B cell (primary cell): ENCODE measurements around the gene CIBAR2. TPM values are rescaled to one million over a fixed set of nuclear protein-coding genes. Genes with fewer than 3 reads are reported as not detected.

ENCODE experiments used
- ATAC-seq: fragments of 200-7000 bp; cut with Tn5 transposase; one replicate; pipeline ENCODE4 v1.10.0; 2021; ENCODE audit warnings: low read depth, mild to moderate bottlenecking, moderate number of reproducible peaks, moderate library complexity
- CTCF ChIA-PET: fragments of 350-600 bp; sonication (Branson Sonifier 250); formaldehyde crosslinking; loops from one replicate; lab custom pipeline; 2021; ENCODE audit warnings: antibody characterized with exemption, inconsistent platforms; lab: Charles Lee
- POLR2A ChIA-PET: fragments of 350-600 bp; sonication (Branson Sonifier 250); formaldehyde crosslinking; loops from one replicate; lab custom pipeline; 2021; ENCODE audit warnings: antibody characterized with exemption; lab: Charles Lee
- DNase-seq: peaks from one replicate; pipeline ENCODE4 v3.0.0; 2013
- H2AFZ ChIP-seq: 2 replicates; pipeline ENCODE4 v1.6.1; 2012; ENCODE audit warnings: mild to moderate bottlenecking, low read depth, low read length; ENCODE audit not compliant: insufficient read depth, poor library complexity, severe bottlenecking
- H3K27ac ChIP-seq, 2 donors: 1 replicate in 1 of 2; 2 replicates in 1 of 2; pipeline ENCODE4 v1.5.1; 2012 to 2013; ENCODE audit warnings: low read length in 2 of 2, mild to moderate bottlenecking in 2 of 2, moderate library complexity in 1 of 2
- H3K27me3 ChIP-seq, 4 experiments: fragments of 200-600 bp in 1 of 4; sonication (generic) in 1 of 4; replicated peaks in 1 of 4; 1 replicate in 2 of 4; 2 replicates in 2 of 4; pipeline versions ENCODE4 v1.6.1 to v1.7.0; 2013 to 2016; ENCODE audit warnings: low read length in 3 of 4, mild to moderate bottlenecking in 2 of 4, mixed read lengths in 1 of 4, moderate library complexity in 1 of 4; ENCODE audit not compliant: insufficient read depth in 4 of 4, control insufficient read depth in 3 of 4; ENCODE audit errors: control extremely low read depth in 1 of 4
- H3K36me3 ChIP-seq, 2 experiments: replicated peaks in 1 of 2; 1 replicate in 1 of 2; 2 replicates in 1 of 2; pipeline versions ENCODE4 v1.6.1 to v1.7.1; 2013; ENCODE audit warnings: low read length in 1 of 2; ENCODE audit not compliant: insufficient read depth in 2 of 2, control insufficient read depth in 1 of 2; ENCODE audit errors: control extremely low read depth in 1 of 2, extremely low read depth in 1 of 2
- H3K4me1 ChIP-seq, 2 donors: fragments of 200-600 bp in 1 of 2; sonication (generic) in 1 of 2; 1 replicate in 1 of 2; 2 replicates in 1 of 2; pipeline versions ENCODE4 v1.5.1 to v1.6.1; 2013 to 2017; ENCODE audit warnings: low read length in 2 of 2; ENCODE audit not compliant: control insufficient read depth in 2 of 2, insufficient read depth in 2 of 2
- H3K4me2 ChIP-seq: replicated peaks from 2 replicates; pipeline ENCODE3; 2012; ENCODE audit warnings: mild to moderate bottlenecking, low read depth, low read length; ENCODE audit not compliant: poor library complexity, severe bottlenecking
- H3K4me3 ChIP-seq, 5 experiments: fragments of 200-600 bp in 1 of 5; sonication (generic) in 1 of 5; 1 replicate in 3 of 5; 2 replicates in 2 of 5; pipeline versions ENCODE4 v1.5.1 to v1.7.0; 2011 to 2016; ENCODE audit warnings: low read length in 4 of 5, mild to moderate bottlenecking in 4 of 5, low read depth in 2 of 5, control low read depth in 1 of 5, moderate library complexity in 1 of 5; ENCODE audit not compliant: insufficient read depth in 1 of 5; ENCODE audit errors: control extremely low read depth in 1 of 5, extremely low read depth in 1 of 5
- H3K79me2 ChIP-seq: fragments of 200-600 bp; sonication (generic); one replicate; pipeline ENCODE4 v1.6.0; 2016; ENCODE audit warnings: low read length; ENCODE audit not compliant: control insufficient read depth, insufficient read depth
- H3K9ac ChIP-seq: fragments of 200-600 bp; sonication (generic); 2 replicates; pipeline ENCODE4 v1.6.1; 2017; ENCODE audit warnings: mild to moderate bottlenecking, low read length, moderate library complexity
- H3K9me3 ChIP-seq, 3 donors: one replicate each; pipeline versions ENCODE4 v1.6.1 to v1.7.1; 2013; ENCODE audit warnings: low read length in 2 of 3; ENCODE audit not compliant: control insufficient read depth in 2 of 3, insufficient read depth in 1 of 3; ENCODE audit errors: control extremely low read depth in 1 of 3
- H4K20me1 ChIP-seq: 2 replicates; pipeline ENCODE4 v1.6.0; 2012; ENCODE audit warnings: mild to moderate bottlenecking, low read length; ENCODE audit not compliant: insufficient read depth, control insufficient read depth, poor library complexity, severe bottlenecking
- H3K27ac Mint-ChIP-seq: one replicate; pipeline ENCODE4 v1.8.0; 2021; ENCODE audit warnings: mixed read lengths
- H3K27me3 Mint-ChIP-seq: one replicate; pipeline ENCODE4 v1.8.0; 2021; ENCODE audit warnings: mixed read lengths
- H3K4me1 Mint-ChIP-seq: one replicate; pipeline ENCODE4 v1.8.0; 2021; ENCODE audit warnings: mixed read lengths
- H3K4me3 Mint-ChIP-seq: one replicate; pipeline ENCODE4 v1.8.0; 2021; ENCODE audit warnings: mixed read lengths
- H3K9me3 Mint-ChIP-seq: one replicate; pipeline ENCODE4 v1.8.0; 2022; ENCODE audit warnings: mixed read lengths; ENCODE audit not compliant: insufficient read depth
- EZH2 ChIP-seq: IDR thresholded peaks from 2 replicates; pipeline ENCODE4 v1.6.1; 2012; ENCODE audit warnings: borderline replicate concordance, low read depth, mild to moderate bottlenecking, moderate library complexity, low read length; ENCODE audit not compliant: insufficient read depth, poor library complexity, severe bottlenecking
- WGBS: methylation state at CpG from one replicate; pipeline ENCODE4 v1.1.5; 2013; ENCODE audit warnings: missing lambda C conversion rate; ENCODE audit not compliant: insufficient coverage; 5-methylcytosine and 5-hydroxymethylcytosine counted together
- intact Hi-C: fragments of 100-400 bp; cut with micrococcal nuclease; formaldehyde crosslinking; loops from one replicate; pipeline ENCODE4 v1.10.0; 2022
- polyA plus RNA-seq: library from polyadenylated mRNA; depleted of rRNA; stranded (reverse); fragments of >200 nt; gene quantifications from 2 replicates; pipeline ENCODE4 v1.2.3, GENCODE V29; 2012
- total RNA-seq, 2 donors: library from RNA; stranded (reverse); fragments of 120-200 nt in 1 of 2; gene quantifications; 1 replicate in 1 of 2; 2 replicates in 1 of 2; pipeline versions ENCODE4 v1.2.3 to v1.2.4, GENCODE V29; 2013 to 2022
- TF ChIP-seq, protein P1 (sequence below): fragments of 200-600 bp; IDR thresholded peaks from one replicate; pipeline ENCODE4 v1.8.0; 2022; ENCODE audit warnings: antibody characterized with exemption, mild to moderate bottlenecking

CIBAR2 gene
- total and polyA plus RNA-seq, 2 donors (not counting 1 experiment from before 2014, with no cell fraction given), result not detected

DNA sequence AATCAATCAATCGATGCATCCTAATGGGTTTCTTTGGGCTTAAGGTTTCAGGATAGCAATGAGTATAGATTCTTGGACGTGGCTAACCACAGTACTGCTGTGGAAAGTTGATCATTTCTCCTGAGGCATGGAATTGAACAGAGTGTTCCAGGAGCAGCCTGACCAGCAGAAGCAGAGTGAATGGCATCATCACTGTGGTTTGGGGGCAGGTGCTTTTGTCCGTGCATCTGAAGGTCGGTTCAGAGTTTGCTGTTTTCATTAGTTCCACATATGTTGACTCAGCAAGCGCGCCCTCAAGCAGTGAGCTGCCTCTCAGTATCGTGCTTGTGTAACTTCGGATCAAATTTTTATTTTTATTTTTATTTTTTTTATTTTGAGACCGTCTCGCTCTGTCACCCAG is 59.7 kb downstream of the CIBAR2 start:
- ChIA-PET CTCF (no interaction called here), POLR2A (no interaction called here)
- WGBS, result 94% methylated on average over 5 of the region's 10 CpGs
- Mint-ChIP-seq H3K9me3 (no peaks in the 10 kb centered on the region), H3K4me1 (peaks cover 26% of the 10 kb centered on the region), H3K27ac (no peak overlapping the region), H3K27me3 (peaks cover 30% of the 10 kb centered on the region), H3K4me3 (no peak overlapping the region)
- H3K4me2 ChIP-seq, result no peak overlapping the region
- no peaks in the 10 kb centered on the region for H4K20me1 ChIP-seq
- no peaks in the 10 kb centered on the region for H3K79me2 ChIP-seq
- H2AFZ ChIP-seq, result no peak overlapping the region
- H3K9ac ChIP-seq, result no peak overlapping the region
- H3K4me1 ChIP-seq, result peaks cover 28 to 31% of the 10 kb centered on the region in 2 donors
- TF ChIP-seq, protein P1, sequence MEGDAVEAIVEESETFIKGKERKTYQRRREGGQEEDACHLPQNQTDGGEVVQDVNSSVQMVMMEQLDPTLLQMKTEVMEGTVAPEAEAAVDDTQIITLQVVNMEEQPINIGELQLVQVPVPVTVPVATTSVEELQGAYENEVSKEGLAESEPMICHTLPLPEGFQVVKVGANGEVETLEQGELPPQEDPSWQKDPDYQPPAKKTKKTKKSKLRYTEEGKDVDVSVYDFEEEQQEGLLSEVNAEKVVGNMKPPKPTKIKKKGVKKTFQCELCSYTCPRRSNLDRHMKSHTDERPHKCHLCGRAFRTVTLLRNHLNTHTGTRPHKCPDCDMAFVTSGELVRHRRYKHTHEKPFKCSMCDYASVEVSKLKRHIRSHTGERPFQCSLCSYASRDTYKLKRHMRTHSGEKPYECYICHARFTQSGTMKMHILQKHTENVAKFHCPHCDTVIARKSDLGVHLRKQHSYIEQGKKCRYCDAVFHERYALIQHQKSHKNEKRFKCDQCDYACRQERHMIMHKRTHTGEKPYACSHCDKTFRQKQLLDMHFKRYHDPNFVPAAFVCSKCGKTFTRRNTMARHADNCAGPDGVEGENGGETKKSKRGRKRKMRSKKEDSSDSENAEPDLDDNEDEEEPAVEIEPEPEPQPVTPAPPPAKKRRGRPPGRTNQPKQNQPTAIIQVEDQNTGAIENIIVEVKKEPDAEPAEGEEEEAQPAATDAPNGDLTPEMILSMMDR, result no peak
- no peak for TF ChIP-seq EZH2
- ATAC-seq (no peak), DNase-seq (no peak)
- peaks cover 0 to 15% (median 1%) of the 10 kb centered on the region in 4 experiments for H3K27me3 ChIP-seq
- H3K36me3 ChIP-seq, result no peaks in the 10 kb centered on the region
- H3K27ac ChIP-seq, result no peak overlapping the region
- intact Hi-C loops, result no loop called here
- peaks cover 0 to 5% (median 0%) of the 10 kb centered on the region in 3 donors for H3K9me3 ChIP-seq
- H3K4me3 ChIP-seq, result no peak overlapping the region

DNA sequence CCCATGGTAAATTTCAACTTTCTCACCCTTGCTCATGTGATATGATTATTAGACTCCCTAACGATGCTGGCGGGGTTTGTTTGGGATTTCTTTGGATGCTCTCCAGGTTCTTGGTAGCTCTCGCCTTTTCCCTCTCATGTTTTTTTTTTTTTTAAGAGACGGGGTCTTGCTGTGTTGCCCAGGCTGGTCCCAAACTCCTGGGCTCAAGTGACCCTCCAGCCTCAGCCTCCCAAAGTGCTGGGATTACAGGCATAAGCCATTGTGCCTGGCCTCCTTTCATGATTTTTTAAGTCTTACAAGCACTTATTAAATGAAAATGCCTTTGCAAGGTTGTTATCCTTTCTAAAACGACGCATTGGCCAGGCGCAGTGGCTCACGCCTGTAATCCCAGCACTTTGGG is 60.6 kb downstream of the CIBAR2 start:
- POLR2A ChIA-PET, result no interaction called here

More for the DNA sequence above, 60.6 kb downstream of the CIBAR2 start:
- Mint-ChIP-seq H3K4me3 (no peak overlapping the region), H3K9me3 (no peaks in the 10 kb centered on the region), H3K27ac (no peak overlapping the region), H3K4me1 (peaks cover 17% of the 10 kb centered on the region), H3K27me3 (peaks cover 27% of the 10 kb centered on the region)
- WGBS, result 92% methylated on average over 7 of the region's 8 CpGs
- H3K4me1 ChIP-seq, result peaks cover 20 to 22% of the 10 kb centered on the region in 2 donors
- CTCF ChIA-PET, result no interaction called here
- no peaks in the 10 kb centered on the region for H3K79me2 ChIP-seq
- H3K9ac ChIP-seq, result no peak overlapping the region
- no peaks in the 10 kb centered on the region for H4K20me1 ChIP-seq
- H3K4me2 ChIP-seq, result no peak overlapping the region
- peaks cover 0 to 5% (median 0%) of the 10 kb centered on the region in 3 donors for H3K9me3 ChIP-seq
- TF ChIP-seq, protein P1, result no peak
- TF ChIP-seq EZH2, result no peak
- ATAC-seq (no peak), DNase-seq (no peak)
- no peak overlapping the region for H3K27ac ChIP-seq
- no peak overlapping the region for H3K4me3 ChIP-seq
- intact Hi-C loops, result no loop called here
- no peaks in the 10 kb centered on the region for H3K36me3 ChIP-seq
- H3K27me3 ChIP-seq, result peaks cover 0 to 19% (median 0%) of the 10 kb centered on the region in 4 experiments
- H2AFZ ChIP-seq, result no peak overlapping the region
